HG03103 (cell line): Measurements from ENCODE around the gene MYMK.

Source experiments
- ATAC-seq: cut with Tn5 transposase; IDR thresholded peaks from one replicate; pipeline ENCODE4 v1.9.1; 2021; ENCODE audit warnings: low read depth; ENCODE audit not compliant: unreplicated experiment

Gene MYMK

DNA sequence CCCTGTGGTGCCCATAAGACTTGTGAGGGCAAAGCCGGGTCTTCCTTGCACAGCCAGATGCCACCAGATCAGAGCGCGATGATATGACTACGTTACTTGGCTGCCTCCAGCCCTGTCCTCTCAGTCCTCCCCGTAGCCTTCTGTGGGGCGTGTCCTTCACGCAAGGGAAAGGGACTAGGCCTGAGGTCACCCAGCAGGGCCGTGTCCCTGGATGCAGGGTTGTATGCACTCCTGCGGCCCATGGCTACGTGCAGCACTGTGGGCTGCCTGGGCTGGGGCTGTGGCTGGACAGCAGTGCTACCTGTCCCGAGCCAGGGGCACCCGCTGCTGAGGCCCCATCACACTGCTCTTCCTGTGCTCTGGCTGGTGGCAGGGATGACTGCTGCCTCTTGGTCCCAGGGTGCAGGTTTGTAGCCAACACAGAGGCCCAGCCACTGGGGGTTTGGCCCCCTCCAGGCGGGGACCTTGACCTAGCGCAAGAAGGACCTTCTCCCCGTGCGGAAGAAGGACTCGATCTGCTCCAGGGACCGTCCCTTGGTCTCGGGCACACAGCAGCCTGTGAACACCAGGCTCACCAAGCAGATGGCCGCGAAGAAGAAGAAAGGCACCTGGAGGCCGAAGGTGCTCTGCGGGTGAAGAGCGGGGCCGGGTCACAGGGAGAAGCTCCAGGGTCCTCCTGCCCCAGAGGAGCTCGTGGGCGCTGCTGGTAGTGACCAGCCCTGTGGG is 53.0 kb downstream of the MYMK start:
- ATAC-seq = no peak

DNA sequence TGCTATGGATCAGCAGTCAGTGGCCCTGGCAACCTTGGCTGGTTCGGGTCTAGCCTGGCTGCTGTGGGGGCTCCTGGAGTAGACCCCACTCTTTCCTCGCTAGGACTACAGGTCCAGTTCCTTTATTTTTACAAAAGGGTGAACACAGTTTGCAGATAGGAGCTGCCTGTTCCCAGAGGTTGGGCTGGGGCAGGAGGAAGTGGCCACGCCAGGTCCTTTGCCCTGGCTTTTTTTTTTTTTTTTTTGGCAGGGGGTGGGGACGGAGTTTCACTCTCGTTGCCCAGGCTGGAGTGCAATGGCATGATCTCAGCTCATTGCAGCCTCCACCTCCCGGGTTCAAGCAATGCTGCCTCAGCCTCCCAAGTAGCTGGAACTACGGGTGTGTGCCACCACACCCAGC is 53.8 kb downstream of the MYMK start:
- ATAC-seq = no peak

DNA sequence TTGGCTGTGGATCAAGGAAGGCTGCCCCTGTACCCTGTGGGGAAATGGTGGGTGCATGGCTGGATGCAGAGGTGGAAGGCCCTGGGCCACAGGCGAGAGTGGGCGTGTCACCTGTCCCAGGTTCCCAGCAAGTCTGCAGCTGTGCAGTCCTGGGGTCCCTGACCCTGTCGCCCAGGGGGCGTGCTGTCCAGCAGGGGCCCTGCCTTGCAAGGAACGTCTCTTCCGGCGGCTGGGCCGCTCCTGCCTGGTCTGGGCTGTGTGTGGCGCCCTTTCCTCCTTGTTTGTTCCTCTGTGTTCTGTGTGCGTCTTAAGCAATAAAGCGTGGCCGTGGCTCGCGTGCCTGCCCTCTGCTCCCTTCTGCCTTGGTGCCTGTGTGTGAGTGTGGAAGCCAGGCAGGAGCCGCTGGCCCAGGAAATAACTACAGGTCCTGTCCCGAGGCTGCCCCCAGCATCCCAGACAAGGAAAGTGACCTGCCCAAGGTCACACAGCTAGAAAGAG is 54.3 kb downstream of the MYMK start:
- no peak for ATAC-seq

DNA sequence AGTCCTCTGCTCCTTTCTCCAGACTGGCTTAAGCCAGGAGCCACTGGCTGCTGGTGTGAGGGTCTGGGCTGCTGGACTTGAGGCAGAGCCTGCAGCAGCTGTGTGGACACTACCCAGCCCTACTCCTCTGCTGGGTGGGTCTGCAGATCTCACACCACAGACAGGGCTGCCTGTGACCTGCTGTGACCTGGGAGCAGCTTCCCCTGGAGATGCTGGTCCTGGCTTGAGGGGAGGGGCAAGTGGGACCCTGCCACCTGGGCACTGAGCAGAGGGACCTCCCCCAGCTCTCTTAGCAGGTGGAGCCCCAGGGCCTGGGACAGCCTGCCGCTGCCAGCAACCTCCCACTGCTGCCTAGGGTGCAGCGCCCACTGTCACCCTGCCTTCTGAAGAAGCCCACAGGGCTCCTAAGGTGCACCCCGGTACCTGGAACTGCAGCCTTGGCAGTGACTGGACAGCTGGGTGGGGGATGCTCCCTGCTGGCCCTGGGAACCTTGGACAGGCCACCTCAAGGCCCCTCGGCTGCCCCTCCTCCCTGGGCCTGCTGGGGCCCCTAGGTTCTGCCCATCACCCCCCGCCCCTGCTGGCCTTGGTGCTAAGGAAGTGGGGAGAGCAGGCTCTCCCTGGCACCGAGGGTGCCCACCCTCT is 55.9 kb downstream of the MYMK start:
- no peak for ATAC-seq

DNA sequence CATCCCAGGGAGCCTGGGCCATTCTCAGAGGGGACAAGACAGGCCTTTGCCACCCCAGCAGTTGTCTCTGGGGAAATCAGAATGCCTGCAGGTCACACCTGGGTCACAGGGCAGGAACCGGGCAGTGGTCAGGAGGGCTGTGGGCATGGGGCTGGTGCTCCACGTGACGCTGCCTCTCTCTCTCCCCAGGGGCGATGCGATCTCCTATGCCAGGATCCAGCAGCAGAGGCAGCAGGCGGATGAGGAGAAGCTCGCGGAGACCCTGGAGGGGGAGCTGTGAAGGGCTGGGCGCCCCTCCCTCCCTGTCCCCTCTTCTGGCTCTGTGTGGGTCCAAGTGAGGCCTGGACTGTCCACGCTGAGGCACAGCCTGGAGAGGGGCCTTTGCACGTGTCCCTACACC is 56.4 kb downstream of the MYMK start:
- ATAC-seq = no peak

DNA sequence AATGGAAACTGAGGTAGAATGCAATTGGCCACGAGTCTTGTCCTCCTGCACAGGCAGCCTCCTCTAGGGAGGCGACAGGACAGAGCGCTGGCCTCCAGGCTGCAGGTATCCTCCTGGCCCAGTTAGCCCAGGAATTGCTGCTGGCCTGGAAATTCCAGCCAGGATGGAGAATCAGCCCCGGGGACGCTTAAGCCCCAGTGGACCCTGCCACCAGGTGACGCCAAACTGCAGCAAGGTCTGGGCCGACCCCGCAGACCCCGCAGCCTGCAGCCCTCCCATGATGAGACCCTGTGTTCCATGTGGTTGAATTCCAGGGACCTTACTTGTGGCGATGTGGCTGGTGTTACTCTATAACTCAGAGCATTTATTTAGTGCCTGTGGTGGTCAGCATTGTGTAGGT is 57.7 kb downstream of the MYMK start:
- ATAC-seq = no peak

DNA sequence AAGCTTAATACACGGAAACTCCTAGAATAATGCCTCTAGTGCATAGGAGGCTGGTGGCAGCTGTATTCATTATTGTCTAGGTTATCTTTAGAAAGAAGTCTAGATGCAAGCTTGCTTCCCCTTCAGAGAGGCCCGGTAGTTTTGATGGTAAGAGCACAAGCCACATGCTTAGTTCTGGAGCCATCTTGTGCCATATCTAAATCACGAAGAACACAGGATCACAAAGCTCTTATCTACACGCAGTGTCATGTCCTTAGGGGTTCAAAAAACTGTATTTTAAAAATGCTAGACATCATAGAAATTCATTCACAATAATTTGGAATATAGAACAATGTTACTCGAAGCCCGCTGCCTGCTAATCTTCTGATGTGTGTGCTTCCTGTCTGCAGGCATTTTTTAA is 58.8 kb downstream of the MYMK start:
- ATAC-seq = no peak

DNA sequence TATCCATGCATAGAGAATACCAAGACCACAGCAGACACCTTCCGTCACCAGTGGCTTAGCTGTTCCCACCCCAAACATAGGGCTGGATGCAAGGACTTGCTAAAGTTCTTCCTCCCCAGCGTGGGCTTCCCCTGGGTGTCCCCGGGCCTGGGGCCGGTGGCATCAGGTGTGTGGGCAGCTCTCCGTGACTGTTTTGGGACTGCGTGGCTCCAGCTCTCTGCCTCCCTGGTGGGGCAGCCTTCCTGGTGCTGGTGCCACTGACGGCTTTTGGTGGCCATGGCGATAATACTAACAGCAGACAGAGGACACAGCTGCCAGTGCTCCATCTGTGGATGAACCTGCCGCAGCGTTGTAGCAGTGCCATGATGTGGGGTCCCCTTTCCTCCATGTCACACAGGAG is 60.1 kb downstream of the MYMK start:
- no peak for ATAC-seq
